Stomach (tissue), 4 donors: Measurements from ENCODE around the gene SGPP2.

Source experiments
- CTCF ChIP-seq, 7 experiments: fragments of 450-650 bp in 4 of 7; fragments of 200-600 bp in 3 of 7; sonication (generic) in 3 of 7; IDR thresholded peaks; one replicate each; pipeline ENCODE4 v1.5.1; 2016 to 2019; ENCODE audit warnings: antibody characterized with exemption in 7 of 7, control low read depth in 2 of 7, mild to moderate bottlenecking in 1 of 7
- POLR2A ChIP-seq, 4 donors: fragments of 450-650 bp; IDR thresholded peaks; one replicate each; pipeline ENCODE4 v1.6.1; 2016; ENCODE audit warnings: antibody characterized with exemption in 4 of 4, control low read depth in 2 of 4, mild to moderate bottlenecking in 1 of 4, moderate library complexity in 1 of 4

GRCh38 chr2:222514901-222515300 lies 90.6 kb downstream of the SGPP2 start:
- TF ChIP-seq CTCF (IDR thresholded peaks at IDR 0.05) (no peak), POLR2A (IDR thresholded peaks at IDR 0.05) (no peak)
